GM21825 (cell line): ENCODE results near the gene EDEM2.
"Not testable (repeated sequence)": the region's sequence is repeated elsewhere in the genome, so short reads cannot be mapped to it uniquely, and the experiment has no call there.

ENCODE experiments used
- ATAC-seq: cut with Tn5 transposase; IDR thresholded peaks from one replicate; pipeline ENCODE4 v1.9.1; 2021; ENCODE audit warnings: mild to moderate bottlenecking, moderate library complexity; ENCODE audit not compliant: unreplicated experiment

The EDEM2 gene

GRCh38 chr20:35129647-35130069 is 17.5 kb downstream of the EDEM2 start:
- ATAC-seq: no peak

GRCh38 chr20:35125753-35126152 is 21.4 kb downstream of the EDEM2 start:
- ATAC-seq: no peak

- no peak for ATAC-seq
Observed at GRCh38 chr20:35122756-35123405, 24.3 kb downstream of the EDEM2 start.

- no peak for ATAC-seq
Observed at GRCh38 chr20:35121186-35121585, 25.9 kb downstream of the EDEM2 start.

- no peak for ATAC-seq
Observed at GRCh38 chr20:35120012-35120701, 27.0 kb downstream of the EDEM2 start.

- ATAC-seq: no peak
Observed at GRCh38 chr20:35117629-35118028, 29.5 kb downstream of the EDEM2 start.

GRCh38 chr20:35117196-35117595 is 29.9 kb downstream of the EDEM2 start:
- ATAC-seq: no peak

GRCh38 chr20:35116258-35116657 is 30.9 kb downstream of the EDEM2 start:
- no peak for ATAC-seq

GRCh38 chr20:35115606-35116005 is 31.5 kb downstream of the EDEM2 start:
- ATAC-seq: no peak

GRCh38 chr20:35112276-35112675 is 34.9 kb downstream of the EDEM2 start:
- ATAC-seq: not testable (repeated sequence)

- ATAC-seq: no peak
Observed at GRCh38 chr20:35111141-35111888, 35.8 kb downstream of the EDEM2 start.

- ATAC-seq: no peak
Observed at GRCh38 chr20:35108921-35109320, 38.2 kb downstream of the EDEM2 start.

GRCh38 chr20:35106827-35107380 is 40.2 kb downstream of the EDEM2 start:
- no peak for ATAC-seq

- no peak for ATAC-seq
Observed at GRCh38 chr20:35104685-35105295, 42.3 kb downstream of the EDEM2 start.

GRCh38 chr20:35101620-35102019 is 45.5 kb downstream of the EDEM2 start:
- ATAC-seq: no peak

- no peak for ATAC-seq
Observed at GRCh38 chr20:35093267-35093884, 53.8 kb downstream of the EDEM2 start.

- peak; percentile 93 for ATAC-seq
Observed at GRCh38 chr20:35092524-35093266, 54.4 kb downstream of the EDEM2 start, which contains the start of gene TRPC4AP. Gene TRPC4AP (minus strand): TSS chr20:35092807. CDS start chr20:35092781, 26 bp downstream.

- ATAC-seq: peak; percentile 14
Observed at GRCh38 chr20:35091816-35092523, 55.2 kb downstream of the EDEM2 start.
